Chondrocyte (in vitro differentiated cells): ENCODE results near the gene SLFN12. TPM values are rescaled to one million over a fixed set of nuclear protein-coding genes. Genes with fewer than 3 reads are reported as not detected.
"Not testable (repeated sequence)": the region's sequence is repeated elsewhere in the genome, so short reads cannot be mapped to it uniquely, and the experiment has no call there.

Experiments
- DNase-seq: peaks from one replicate; pipeline ENCODE4 v3.0.0; 2021; ENCODE audit warnings: mixed read lengths, low spot score
- H3K27ac Mint-ChIP-seq: one replicate; pipeline ENCODE4 v1.8.0; 2021; ENCODE audit warnings: mild to moderate bottlenecking, moderate library complexity, mixed read lengths; ENCODE audit not compliant: unreplicated experiment
- H3K27me3 Mint-ChIP-seq: 2 replicates; pipeline ENCODE4 v1.8.0; 2021; ENCODE audit warnings: low read depth, mixed read lengths
- H3K36me3 Mint-ChIP-seq: 2 replicates; pipeline ENCODE4 v1.8.0; 2021; ENCODE audit warnings: low read depth, mixed read lengths
- H3K4me1 Mint-ChIP-seq: 2 replicates; pipeline ENCODE4 v1.8.0; 2021; ENCODE audit warnings: low read depth, mild to moderate bottlenecking, mixed read lengths
- H3K4me3 Mint-ChIP-seq: one replicate; pipeline ENCODE4 v1.8.0; 2021; ENCODE audit warnings: mild to moderate bottlenecking, moderate library complexity, mixed read lengths; ENCODE audit not compliant: unreplicated experiment
- H3K9me3 Mint-ChIP-seq: 2 replicates; pipeline ENCODE4 v1.8.0; 2021; ENCODE audit warnings: low read depth, mixed read lengths
- CTCF ChIP-seq: fragments of 200-600 bp; sonication (generic); IDR thresholded peaks from 2 replicates; pipeline ENCODE4 v1.5.0; 2021; ENCODE audit warnings: antibody characterized with exemption, mild to moderate bottlenecking, moderate library complexity
- total RNA-seq: library from RNA; stranded (reverse); gene quantifications from 3 replicates; pipeline ENCODE4 v1.2.1, GENCODE V29; 2021

The SLFN12 gene
- total RNA-seq, 1 donor from 2014 or later, result 10.5 TPM

GRCh38 chr17:35407531-35407930 is 24.8 kb downstream of the SLFN12 start:
- Mint-ChIP-seq H3K9me3 (no peaks in the 10 kb centered on the region), H3K27ac (no peak overlapping the region), H3K4me3 (no peak overlapping the region), H3K27me3 (no peaks in the 10 kb centered on the region), H3K36me3 (peaks cover 23% of the 10 kb centered on the region), H3K4me1 (no peaks in the 10 kb centered on the region)
- DNase-seq, result no peak
- no peak for TF ChIP-seq CTCF

GRCh38 chr17:35406568-35406967 is 25.7 kb downstream of the SLFN12 start:
- Mint-ChIP-seq H3K36me3 (peaks cover 24% of the 10 kb centered on the region), H3K9me3 (peaks cover 7% of the 10 kb centered on the region)
- no peak for TF ChIP-seq CTCF

GRCh38 chr17:35404360-35404759 is 27.9 kb downstream of the SLFN12 start:
- Mint-ChIP-seq H3K36me3 (peaks cover 13% of the 10 kb centered on the region), H3K4me1 (no peaks in the 10 kb centered on the region), H3K4me3 (no peak overlapping the region), H3K27me3 (no peaks in the 10 kb centered on the region), H3K27ac (no peak overlapping the region), H3K9me3 (peaks cover 8% of the 10 kb centered on the region)
- DNase-seq, result no peak
- no peak for TF ChIP-seq CTCF

More at GRCh38 chr17:35406568-35406967, 25.7 kb downstream of the SLFN12 start:
- Mint-ChIP-seq H3K27me3 (no peaks in the 10 kb centered on the region), H3K27ac (no peak overlapping the region), H3K4me3 (no peak overlapping the region), H3K4me1 (no peaks in the 10 kb centered on the region)
- no peak for DNase-seq

GRCh38 chr17:35393783-35394182 is 38.5 kb downstream of the SLFN12 start:
- H3K36me3 Mint-ChIP-seq, H3K27ac Mint-ChIP-seq, H3K27me3 Mint-ChIP-seq, DNase-seq, H3K4me1 Mint-ChIP-seq, H3K4me3 Mint-ChIP-seq: not testable (repeated sequence)
- peaks cover 24% of the 10 kb centered on the region for H3K9me3 Mint-ChIP-seq

GRCh38 chr17:35390663-35391062 is 41.6 kb downstream of the SLFN12 start:
- Mint-ChIP-seq H3K4me1 (no peaks in the 10 kb centered on the region), H3K36me3 (peaks cover 5% of the 10 kb centered on the region), H3K27ac (no peak overlapping the region), H3K4me3 (no peak overlapping the region), H3K27me3 (peaks cover 10% of the 10 kb centered on the region), H3K9me3 (peaks cover 37% of the 10 kb centered on the region)
- no peak for DNase-seq
- TF ChIP-seq CTCF, result no peak

GRCh38 chr17:35390156-35390555 is 42.1 kb downstream of the SLFN12 start:
- H3K9me3 Mint-ChIP-seq, result peaks cover 33% of the 10 kb centered on the region
- TF ChIP-seq CTCF, result no peak

More at GRCh38 chr17:35390156-35390555, 42.1 kb downstream of the SLFN12 start:
- H3K36me3 Mint-ChIP-seq, result peaks cover 5% of the 10 kb centered on the region
- H3K4me3 Mint-ChIP-seq, result no peak overlapping the region
- H3K4me1 Mint-ChIP-seq, result no peaks in the 10 kb centered on the region
- H3K27ac Mint-ChIP-seq, result no peak overlapping the region
- peaks cover 10% of the 10 kb centered on the region for H3K27me3 Mint-ChIP-seq
- DNase-seq, result no peak
